ENCODE data around the gene GRM8. TPM values are rescaled to one million over a fixed set of nuclear protein-coding genes. Genes with fewer than 3 reads are reported as not detected.
A peak's percentile ranks its signal among the peaks of the same experiment; 100 is the strongest.

The GRM8 gene
- total RNA-seq, result not detected

GRCh38 chr7:127252778-127253280, at the start of gene GRM8:
Gene GRM8, minus strand, starts transcription at chr7:127252941.
- Histone ChIP-seq H3K4me1 (peaks cover 24% of the 10 kb centered on the region), H3K9me3 (no peaks in the 10 kb centered on the region), H3K27ac (no peak within 1 kb of the TSS), H3K36me3 (no peaks in the 10 kb centered on the region), H3K27me3 (peaks cover 61% of the 10 kb centered on the region), H3K4me3 (peak within 1 kb of the TSS; percentile 73)
- WGBS, result 0% methylated on average over 2 of the region's 62 CpGs
- no peak for DNase-seq (ENCODE audit: low spot score in 2 of 2)
- TF ChIP-seq POLR2AphosphoS5 (IDR thresholded peaks at IDR 0.05), result no peak
- TF ChIP-seq POLR2A (IDR thresholded peaks at IDR 0.05), result no peak
- TF ChIP-seq EP300 (IDR thresholded peaks at IDR 0.05), result no peak
- no peak for TF ChIP-seq CTCF (IDR thresholded peaks at IDR 0.05)

- Histone ChIP-seq H3K27me3 (no peaks in the 10 kb centered on the region), H3K4me3 (no peak overlapping the region), H3K27ac (no peak overlapping the region), H3K9me3 (no peaks in the 10 kb centered on the region), H3K36me3 (no peaks in the 10 kb centered on the region), H3K4me1 (peaks cover 3% of the 10 kb centered on the region)
- WGBS, result 57% methylated on average over 1 of the region's 1 CpG
- TF ChIP-seq POLR2A (IDR thresholded peaks at IDR 0.05), result no peak
- no peak for TF ChIP-seq POLR2AphosphoS5 (IDR thresholded peaks at IDR 0.05)
- no peak for TF ChIP-seq CTCF (IDR thresholded peaks at IDR 0.05)
- no peak for TF ChIP-seq EP300 (IDR thresholded peaks at IDR 0.05)
- DNase-seq (ENCODE audit: low spot score in 2 of 2), result no peak
Observed at GRCh38 chr7:127290801-127291361, 38.1 kb upstream of the GRM8 start.

- TF ChIP-seq CTCF (IDR thresholded peaks at IDR 0.05) (no peak), POLR2AphosphoS5 (IDR thresholded peaks at IDR 0.05) (no peak), EP300 (IDR thresholded peaks at IDR 0.05) (no peak), POLR2A (IDR thresholded peaks at IDR 0.05) (no peak)
- no peak for DNase-seq (ENCODE audit: low spot score in 2 of 2)
- 59% methylated on average over 5 of the region's 5 CpGs for WGBS
Observed at GRCh38 chr7:127290116-127290655, 37.4 kb upstream of the GRM8 start.

DNA sequence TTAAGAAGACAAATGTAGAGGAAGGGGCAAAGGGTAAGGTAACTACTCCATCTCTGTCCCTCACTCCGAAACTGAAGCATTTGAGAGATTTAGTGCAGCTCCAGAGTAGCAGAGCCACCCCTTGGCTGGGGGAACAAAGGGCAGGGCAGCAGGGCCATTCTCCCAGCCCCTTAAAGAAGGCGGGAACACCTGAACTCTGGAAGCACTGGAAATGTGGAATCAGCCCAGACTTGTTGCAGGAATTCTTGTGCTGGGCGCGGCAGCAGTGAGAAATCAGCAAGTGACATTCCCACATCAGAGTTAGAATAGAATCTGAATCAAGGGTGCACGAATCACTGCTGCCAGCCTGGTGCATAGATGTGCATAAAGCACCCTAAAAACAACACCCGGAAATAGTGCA, 34.4 kb upstream of the GRM8 start:
- no peaks in the 10 kb centered on the region for H3K27me3 ChIP-seq
- no peak for DNase-seq (ENCODE audit: low spot score in 2 of 2)
- no peaks in the 10 kb centered on the region for H3K9me3 ChIP-seq
- H3K4me3 ChIP-seq, result no peak overlapping the region
- H3K36me3 ChIP-seq, result no peaks in the 10 kb centered on the region
- TF ChIP-seq POLR2AphosphoS5 (IDR thresholded peaks at IDR 0.05), result no peak
- H3K4me1 ChIP-seq, result peaks cover 3% of the 10 kb centered on the region
- H3K27ac ChIP-seq, result no peak overlapping the region
- 53% methylated on average over 6 of the region's 6 CpGs for WGBS

More at GRCh38 chr7:127290116-127290655, 37.4 kb upstream of the GRM8 start:
- peaks cover 3% of the 10 kb centered on the region for H3K4me1 ChIP-seq
- no peak overlapping the region for H3K27ac ChIP-seq
- H3K4me3 ChIP-seq, result no peak overlapping the region
- H3K27me3 ChIP-seq, result no peaks in the 10 kb centered on the region
- no peaks in the 10 kb centered on the region for H3K36me3 ChIP-seq
- H3K9me3 ChIP-seq, result no peaks in the 10 kb centered on the region

GRCh38 chr7:127270093-127270492, 17.4 kb upstream of the GRM8 start:
- H3K36me3 ChIP-seq, result no peaks in the 10 kb centered on the region
- WGBS, result 97% methylated on average over 1 of the region's 1 CpG

More at GRCh38 chr7:127270093-127270492, 17.4 kb upstream of the GRM8 start:
- Histone ChIP-seq H3K27me3 (no peaks in the 10 kb centered on the region), H3K9me3 (no peaks in the 10 kb centered on the region), H3K4me1 (no peaks in the 10 kb centered on the region), H3K27ac (no peak overlapping the region), H3K4me3 (no peak overlapping the region)
- no peak for DNase-seq (ENCODE audit: low spot score in 2 of 2)
- TF ChIP-seq CTCF (IDR thresholded peaks at IDR 0.05), result no peak
- no peak for TF ChIP-seq POLR2A (IDR thresholded peaks at IDR 0.05)
- TF ChIP-seq EP300 (IDR thresholded peaks at IDR 0.05), result no peak
- TF ChIP-seq POLR2AphosphoS5 (IDR thresholded peaks at IDR 0.05), result no peak

Measured in suprapubic skin (tissue), 4 donors.